Neural progenitor cell (in vitro differentiated cells): Measurements from ENCODE around the gene SLC35F4. TPM values are rescaled to one million over a fixed set of nuclear protein-coding genes. Genes with fewer than 3 reads are reported as not detected.

ENCODE experiments used
- DNase-seq: peaks from one replicate; pipeline ENCODE4 v3.0.0-alpha.2; 2016; ENCODE audit warnings: low spot score
- H2AFZ ChIP-seq: fragments of 200-600 bp; sonication (generic); replicated peaks from 2 replicates; pipeline ENCODE4 v1.6.1; 2016; ENCODE audit warnings: antibody characterized with exemption
- H3F3A ChIP-seq: fragments of 200-600 bp; sonication (generic); 2 replicates; pipeline ENCODE4 v1.6.1; 2016; ENCODE audit warnings: antibody characterized with exemption, low read depth
- H3K27ac ChIP-seq: fragments of 200-600 bp; sonication (generic); 2 replicates; pipeline ENCODE4 v1.5.1; 2016; ENCODE audit warnings: mild to moderate bottlenecking
- H3K27me3 ChIP-seq: fragments of 200-600 bp; sonication (generic); 2 replicates; pipeline ENCODE4 v1.6.1; 2016; ENCODE audit warnings: mild to moderate bottlenecking, moderate library complexity
- H3K36me3 ChIP-seq: fragments of 200-600 bp; sonication (generic); 2 replicates; pipeline ENCODE4 v1.5.1; 2016
- H3K4me1 ChIP-seq: fragments of 200-600 bp; sonication (generic); 2 replicates; pipeline ENCODE4 v1.6.1; 2016; ENCODE audit warnings: mixed run types
- H3K4me2 ChIP-seq: fragments of 200-600 bp; sonication (generic); 2 replicates; pipeline ENCODE4 v1.6.1; 2016
- H3K4me3 ChIP-seq: fragments of 200-600 bp; sonication (generic); 2 replicates; pipeline ENCODE4 v1.5.1; 2016
- H3K79me2 ChIP-seq: fragments of 200-600 bp; sonication (generic); 2 replicates; pipeline ENCODE4 v1.6.1; 2016; ENCODE audit warnings: low read depth
- H3K9ac ChIP-seq: fragments of 200-600 bp; sonication (generic); 2 replicates; pipeline ENCODE4 v1.6.1; 2016
- H3K9me3 ChIP-seq: fragments of 200-600 bp; sonication (generic); 2 replicates; pipeline ENCODE4 v1.5.1; 2016; ENCODE audit warnings: low read depth
- H4K20me1 ChIP-seq: fragments of 200-600 bp; sonication (generic); 2 replicates; pipeline ENCODE4 v1.6.1; 2016; ENCODE audit warnings: low read depth
- H3K27ac Mint-ChIP-seq: 3 replicates; pipeline ENCODE4 v1.8.0; 2021; ENCODE audit warnings: mixed read lengths
- H3K27me3 Mint-ChIP-seq: 2 replicates; pipeline ENCODE4 v1.8.0; 2022; ENCODE audit warnings: low read depth, mild to moderate bottlenecking, inconsistent platforms, moderate library complexity, mixed read lengths; ENCODE audit not compliant: insufficient read depth
- H3K36me3 Mint-ChIP-seq: 3 replicates; pipeline ENCODE4 v1.8.0; 2021; ENCODE audit warnings: mixed read lengths
- H3K4me1 Mint-ChIP-seq: 3 replicates; pipeline ENCODE4 v1.8.0; 2021; ENCODE audit warnings: mixed read lengths
- H3K4me3 Mint-ChIP-seq: 3 replicates; pipeline ENCODE4 v1.8.0; 2021; ENCODE audit warnings: mild to moderate bottlenecking, moderate library complexity, mixed read lengths
- H3K9me3 Mint-ChIP-seq: 3 replicates; pipeline ENCODE4 v1.8.0; 2020; ENCODE audit warnings: mixed read lengths
- EZH2 ChIP-seq: fragments of 200-600 bp; sonication (generic); IDR thresholded peaks from 2 replicates; pipeline ENCODE4 v1.6.1; 2017; ENCODE audit warnings: antibody characterized with exemption, mild to moderate bottlenecking, moderate library complexity
- EZH2phosphoT487 ChIP-seq: fragments of 200-600 bp; sonication (generic); IDR thresholded peaks from 2 replicates; pipeline ENCODE4 v1.6.1; 2017; ENCODE audit warnings: antibody characterized with exemption
- total RNA-seq: library from RNA; depleted of rRNA; stranded (reverse); fragments of >200 nt; gene quantifications from 2 replicates; pipeline ENCODE4 v1.2.3, GENCODE V29; 2015; ENCODE audit warnings: low replicate concordance
- TF ChIP-seq, protein P1 (sequence below): fragments of 200-600 bp; sonication (generic); IDR thresholded peaks from 2 replicates; pipeline ENCODE4 v1.5.1; 2017; ENCODE audit warnings: antibody characterized with exemption, mild to moderate bottlenecking

SLC35F4 gene
- total RNA-seq, 1 donor from 2014 or later, result not detected

- DNase-seq, result no peak
- H3K36me3 ChIP-seq, result no peaks in the 10 kb centered on the region
- no peak overlapping the region for H3K4me2 ChIP-seq
- peaks cover 13% of the 10 kb centered on the region for H3K4me1 ChIP-seq
- no peak overlapping the region for H3K9ac ChIP-seq
- peaks cover 22% of the 10 kb centered on the region for H3K4me1 Mint-ChIP-seq
- no peak overlapping the region for H3K27ac Mint-ChIP-seq
- no peaks in the 10 kb centered on the region for H3K36me3 Mint-ChIP-seq
- no peaks in the 10 kb centered on the region for H3K27me3 Mint-ChIP-seq
- no peaks in the 10 kb centered on the region for H3K9me3 ChIP-seq
- no peak overlapping the region for H2AFZ ChIP-seq
- no peaks in the 10 kb centered on the region for H3K27me3 ChIP-seq
- H3K4me3 ChIP-seq, result no peak overlapping the region
- no peaks in the 10 kb centered on the region for H3K79me2 ChIP-seq
- no peak overlapping the region for H3K27ac ChIP-seq
- H3F3A ChIP-seq, result peaks cover 5% of the 10 kb centered on the region
- no peaks in the 10 kb centered on the region for H3K9me3 Mint-ChIP-seq
- H3K4me3 Mint-ChIP-seq, result no peak overlapping the region
- TF ChIP-seq, protein P1, sequence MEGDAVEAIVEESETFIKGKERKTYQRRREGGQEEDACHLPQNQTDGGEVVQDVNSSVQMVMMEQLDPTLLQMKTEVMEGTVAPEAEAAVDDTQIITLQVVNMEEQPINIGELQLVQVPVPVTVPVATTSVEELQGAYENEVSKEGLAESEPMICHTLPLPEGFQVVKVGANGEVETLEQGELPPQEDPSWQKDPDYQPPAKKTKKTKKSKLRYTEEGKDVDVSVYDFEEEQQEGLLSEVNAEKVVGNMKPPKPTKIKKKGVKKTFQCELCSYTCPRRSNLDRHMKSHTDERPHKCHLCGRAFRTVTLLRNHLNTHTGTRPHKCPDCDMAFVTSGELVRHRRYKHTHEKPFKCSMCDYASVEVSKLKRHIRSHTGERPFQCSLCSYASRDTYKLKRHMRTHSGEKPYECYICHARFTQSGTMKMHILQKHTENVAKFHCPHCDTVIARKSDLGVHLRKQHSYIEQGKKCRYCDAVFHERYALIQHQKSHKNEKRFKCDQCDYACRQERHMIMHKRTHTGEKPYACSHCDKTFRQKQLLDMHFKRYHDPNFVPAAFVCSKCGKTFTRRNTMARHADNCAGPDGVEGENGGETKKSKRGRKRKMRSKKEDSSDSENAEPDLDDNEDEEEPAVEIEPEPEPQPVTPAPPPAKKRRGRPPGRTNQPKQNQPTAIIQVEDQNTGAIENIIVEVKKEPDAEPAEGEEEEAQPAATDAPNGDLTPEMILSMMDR, result no peak
- H4K20me1 ChIP-seq, result no peaks in the 10 kb centered on the region
These were observed 289.4 kb downstream of the SLC35F4 start for GRCh38 chr14:57576498-57576897.

- H3K27ac ChIP-seq, result no peak overlapping the region
- no peaks in the 10 kb centered on the region for H4K20me1 ChIP-seq
- no peaks in the 10 kb centered on the region for H3K9me3 ChIP-seq
- H2AFZ ChIP-seq, result no peak overlapping the region
- H3K27me3 ChIP-seq, result no peaks in the 10 kb centered on the region
- no peaks in the 10 kb centered on the region for H3K36me3 ChIP-seq
- peaks cover 5% of the 10 kb centered on the region for H3F3A ChIP-seq
- Mint-ChIP-seq H3K4me1 (peaks cover 22% of the 10 kb centered on the region), H3K27ac (no peak overlapping the region), H3K27me3 (no peaks in the 10 kb centered on the region), H3K9me3 (no peaks in the 10 kb centered on the region), H3K36me3 (no peaks in the 10 kb centered on the region), H3K4me3 (no peak overlapping the region)
- TF ChIP-seq EZH2phosphoT487, result no peak
- TF ChIP-seq, protein P1, result no peak
- TF ChIP-seq EZH2, result no peak
- peak; percentile 5 for DNase-seq
- no peak overlapping the region for H3K9ac ChIP-seq
- H3K79me2 ChIP-seq, result no peaks in the 10 kb centered on the region
- peaks cover 7% of the 10 kb centered on the region for H3K4me1 ChIP-seq
- peak overlapping the region; percentile 27 for H3K4me2 ChIP-seq
- H3K4me3 ChIP-seq, result no peak overlapping the region
These were observed 290.4 kb downstream of the SLC35F4 start for GRCh38 chr14:57575482-57575881.

- Histone ChIP-seq H3K4me2 (no peak overlapping the region), H3K79me2 (no peaks in the 10 kb centered on the region), H3K4me3 (no peak overlapping the region), H3K9ac (no peak overlapping the region), H3K27me3 (no peaks in the 10 kb centered on the region), H3K9me3 (no peaks in the 10 kb centered on the region), H3K36me3 (no peaks in the 10 kb centered on the region), H3F3A (peaks cover 5% of the 10 kb centered on the region), H3K4me1 (peaks cover 7% of the 10 kb centered on the region), H4K20me1 (no peaks in the 10 kb centered on the region), H2AFZ (no peak overlapping the region), H3K27ac (no peak overlapping the region)
- no peak overlapping the region for H3K27ac Mint-ChIP-seq
- TF ChIP-seq EZH2, result no peak
- TF ChIP-seq, protein P1, result peak; percentile 26
- peaks cover 22% of the 10 kb centered on the region for H3K4me1 Mint-ChIP-seq
- no peaks in the 10 kb centered on the region for H3K36me3 Mint-ChIP-seq
- DNase-seq, result no peak
- H3K4me3 Mint-ChIP-seq, result no peak overlapping the region
- no peaks in the 10 kb centered on the region for H3K9me3 Mint-ChIP-seq
- H3K27me3 Mint-ChIP-seq, result no peaks in the 10 kb centered on the region
These were observed 291.1 kb downstream of the SLC35F4 start for GRCh38 chr14:57574617-57575288.
